HPDE6-E6E7 (cell line): Measurements from ENCODE around the gene TMEM47.

Experiments used
- DNase-seq: peaks from one replicate; pipeline ENCODE4 v3.0.0; 2011; ENCODE audit warnings: missing footprints; ENCODE audit errors: extremely low spot score

The TMEM47 gene

GRCh38 chrX:34585561-34585960, 71.5 kb downstream of the TMEM47 start:
- no peak for DNase-seq

GRCh38 chrX:34584781-34585180, 72.3 kb downstream of the TMEM47 start:
- no peak for DNase-seq

- DNase-seq = no peak
Observed at GRCh38 chrX:34580069-34580468, 77.0 kb downstream of the TMEM47 start.

- no peak for DNase-seq
Observed at GRCh38 chrX:34578237-34578636, 78.8 kb downstream of the TMEM47 start.
